Measurements from ENCODE around the gene CHD2.
A peak's percentile ranks its signal among the peaks of the same experiment; 100 is the strongest.

CHD2 gene

DNA sequence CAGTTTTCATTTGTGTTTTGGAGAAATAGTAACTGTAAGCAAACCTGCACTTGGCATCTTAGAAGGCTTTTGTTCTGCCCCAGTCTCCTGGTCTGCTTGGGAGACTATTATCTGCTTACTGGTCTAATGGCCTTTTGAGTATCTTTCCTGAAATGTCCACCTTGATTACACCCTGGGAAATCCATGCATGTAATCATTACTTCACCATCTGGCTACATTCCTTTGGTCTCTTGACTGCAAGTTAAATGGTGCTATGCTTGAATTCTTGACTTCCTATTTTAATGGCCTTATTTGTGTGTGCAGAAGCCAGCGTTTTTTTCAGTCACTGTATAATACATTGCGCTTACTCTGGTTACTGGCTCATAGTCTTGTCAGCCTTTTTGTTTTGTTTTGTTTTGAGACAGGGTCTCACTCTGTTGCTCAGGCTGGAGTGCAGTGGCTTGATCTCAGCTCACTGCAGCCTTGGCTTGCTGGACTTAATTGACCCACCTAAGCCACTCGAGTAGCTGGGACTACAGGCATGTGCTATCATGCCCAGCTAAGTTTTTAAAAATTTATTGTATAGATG is 30.0 kb downstream of the CHD2 start:
- no peak for DNase-seq (ENCODE audit: low read depth in 2 of 2)

DNA sequence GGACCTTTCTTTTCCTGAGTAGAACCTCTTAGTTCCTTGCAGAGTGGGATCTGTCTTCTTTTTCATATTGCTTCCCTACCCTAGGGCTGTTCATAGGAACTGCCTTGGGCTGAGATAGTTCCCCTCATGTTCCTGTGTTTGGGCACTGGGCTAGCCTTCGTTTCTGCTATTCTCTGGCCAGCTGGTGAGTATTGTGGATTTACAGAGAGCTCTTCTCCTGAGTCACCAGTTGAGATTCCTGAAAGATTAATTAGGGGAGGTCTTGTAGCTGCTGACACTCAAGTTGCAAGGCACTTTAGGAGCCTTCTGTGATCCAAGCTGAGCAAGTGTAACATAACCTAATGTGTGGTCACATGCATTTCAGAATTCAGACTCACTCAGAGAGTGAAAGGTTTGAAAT is 30.7 kb downstream of the CHD2 start:
- DNase-seq (ENCODE audit: low read depth in 2 of 2): no peak

DNA sequence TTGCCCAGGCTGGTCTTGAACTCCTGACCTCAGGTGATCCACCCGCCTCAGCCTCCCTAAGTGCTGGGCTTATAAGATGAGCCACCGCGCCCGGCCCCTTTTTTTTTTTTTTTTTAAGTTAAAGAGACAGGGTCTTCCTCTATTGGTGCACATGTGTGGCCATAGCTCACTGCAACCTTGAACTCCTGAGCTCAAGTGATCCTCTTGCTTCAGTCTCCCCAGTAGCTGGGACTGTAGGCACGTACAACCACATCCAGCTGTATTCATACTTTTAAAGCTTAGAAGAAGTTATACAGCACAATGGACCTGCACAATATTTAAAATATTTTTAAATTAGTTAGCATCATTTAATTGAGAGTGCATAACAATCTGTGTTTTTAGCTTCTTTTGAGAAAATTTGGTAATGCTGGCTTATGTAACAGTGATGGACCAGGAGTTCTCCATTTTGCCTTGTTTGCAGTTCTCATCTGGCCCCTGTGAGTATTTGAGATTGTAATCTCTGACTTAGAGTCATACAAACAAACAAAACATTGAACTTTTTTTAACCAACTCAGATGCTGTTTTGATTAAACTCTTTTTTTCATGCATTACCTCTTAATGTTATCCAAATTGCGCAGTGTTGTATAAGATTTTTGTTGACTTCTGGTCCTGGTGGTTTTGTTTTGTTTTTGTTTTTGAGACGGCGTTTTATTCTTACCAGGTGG is 33.0 kb downstream of the CHD2 start:
- no peak for DNase-seq (ENCODE audit: low read depth in 2 of 2)

DNA sequence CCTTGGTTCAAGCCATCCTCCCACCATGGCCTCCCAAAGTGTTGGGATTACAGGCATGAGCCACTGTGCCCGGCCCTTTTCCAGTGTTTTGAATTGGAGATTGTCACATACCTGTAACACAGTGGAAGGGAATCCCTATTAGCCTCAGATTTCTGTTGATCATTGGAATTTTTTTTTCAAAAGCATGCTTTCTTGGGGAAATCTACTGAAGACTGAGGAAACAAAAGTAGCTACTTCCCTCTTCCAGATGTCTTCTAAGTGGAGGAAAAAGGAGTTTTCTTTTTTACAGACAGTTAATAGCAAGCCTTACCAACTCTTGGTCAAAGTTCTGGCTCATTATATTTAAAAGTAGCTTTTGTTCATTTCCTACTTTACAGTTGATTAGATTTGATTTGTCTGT is 33.7 kb downstream of the CHD2 start:
- DNase-seq (ENCODE audit: low read depth in 2 of 2): no peak

DNA sequence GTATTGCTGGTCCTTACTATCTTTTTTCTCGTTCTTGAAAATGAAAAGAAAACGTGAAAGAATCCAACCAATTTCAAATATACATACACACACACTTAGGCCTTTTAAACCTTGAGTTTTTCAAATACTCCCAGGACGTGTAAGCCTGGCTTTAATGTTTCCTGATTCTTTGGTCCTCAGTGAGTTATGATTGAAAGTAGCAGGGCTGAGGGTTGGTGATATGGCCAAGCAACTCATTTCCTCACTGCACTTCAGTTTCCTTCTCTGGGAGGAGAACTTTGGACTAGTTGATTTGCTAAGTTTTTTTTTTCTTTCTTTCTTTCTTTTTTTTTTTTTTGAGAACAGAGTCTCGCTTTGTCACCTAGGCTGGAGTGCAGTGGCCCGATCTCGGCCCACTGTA is 34.6 kb downstream of the CHD2 start:
- DNase-seq (ENCODE audit: low read depth in 2 of 2): no peak

DNA sequence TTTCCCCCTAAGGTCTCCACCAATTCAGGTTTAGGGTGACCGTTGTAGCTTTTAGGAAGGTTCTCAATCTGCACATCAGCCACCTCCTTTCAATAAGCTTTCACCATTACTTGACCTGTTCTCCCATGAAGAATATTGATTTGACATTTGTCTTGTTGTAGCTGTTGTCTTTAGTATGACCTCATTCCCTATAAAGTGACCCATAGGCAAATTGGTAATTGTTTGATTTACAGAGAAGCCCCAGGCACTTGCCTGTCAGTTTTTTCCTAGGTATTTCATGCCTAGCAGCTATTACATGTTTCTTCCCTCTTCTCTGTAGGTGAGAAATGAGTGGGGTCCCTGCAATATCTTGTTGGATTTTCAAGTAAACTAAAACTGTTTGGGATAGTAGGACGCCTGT is 36.0 kb downstream of the CHD2 start:
- no peak for DNase-seq (ENCODE audit: low read depth in 2 of 2)

DNA sequence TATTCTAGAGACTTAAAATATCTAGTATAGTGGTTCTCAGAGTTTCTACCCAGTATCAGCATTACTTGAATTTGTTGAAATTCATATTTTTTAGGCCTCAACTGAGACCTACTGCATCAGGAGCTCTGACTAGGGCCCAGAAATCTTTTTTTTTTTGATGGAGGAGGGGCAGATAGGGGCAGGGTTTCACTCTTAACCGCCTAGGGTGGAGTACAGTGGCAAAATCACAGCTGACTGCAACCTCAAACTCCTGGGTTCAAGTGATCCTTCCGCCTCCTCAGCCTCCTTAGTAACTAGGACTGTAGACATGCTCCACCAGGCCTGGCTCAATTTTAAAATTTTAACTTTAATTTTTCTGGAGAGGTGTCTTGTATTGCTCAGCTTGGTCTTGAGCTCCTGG is 36.6 kb downstream of the CHD2 start:
- DNase-seq (ENCODE audit: low read depth in 2 of 2): no peak

DNA sequence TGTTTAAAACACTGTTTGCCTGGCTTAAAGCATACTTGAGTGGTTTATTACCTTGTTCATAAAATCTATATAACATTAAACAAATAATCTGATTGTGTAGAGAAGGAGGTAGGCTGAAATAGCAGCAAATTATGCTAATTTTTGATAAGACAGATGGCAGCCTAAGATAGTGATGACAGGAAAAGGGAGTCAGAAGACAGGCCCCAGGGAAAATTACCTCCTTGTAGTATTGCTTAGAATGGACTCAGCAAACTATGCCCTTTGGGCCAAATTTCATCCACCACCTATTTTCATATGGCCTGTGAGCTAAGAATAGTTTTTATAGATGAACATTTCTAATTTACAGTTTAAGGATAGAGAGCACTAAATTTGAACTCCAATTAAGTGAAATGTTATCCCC is 37.8 kb downstream of the CHD2 start:
- no peak for DNase-seq (ENCODE audit: low read depth in 2 of 2)

DNA sequence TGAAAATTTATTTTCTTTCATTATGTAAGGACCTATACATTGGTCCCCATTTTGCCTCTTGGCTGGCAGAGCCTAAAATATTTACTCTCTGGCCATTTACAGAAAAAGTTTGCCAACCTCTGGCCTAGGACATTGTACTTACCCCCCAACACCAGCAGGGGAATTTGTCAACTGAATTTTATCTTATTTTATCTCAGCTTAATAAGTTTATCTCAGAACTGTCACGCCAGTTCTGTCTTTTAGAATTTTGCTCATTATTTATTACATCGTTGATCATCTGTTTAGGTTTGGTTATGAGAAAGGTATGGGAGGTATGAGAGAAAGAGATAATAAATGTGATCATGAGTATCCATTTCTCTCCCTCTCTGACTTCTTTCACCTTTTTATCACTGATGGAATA is 38.3 kb downstream of the CHD2 start:
- DNase-seq (ENCODE audit: low read depth in 2 of 2): no peak

DNA sequence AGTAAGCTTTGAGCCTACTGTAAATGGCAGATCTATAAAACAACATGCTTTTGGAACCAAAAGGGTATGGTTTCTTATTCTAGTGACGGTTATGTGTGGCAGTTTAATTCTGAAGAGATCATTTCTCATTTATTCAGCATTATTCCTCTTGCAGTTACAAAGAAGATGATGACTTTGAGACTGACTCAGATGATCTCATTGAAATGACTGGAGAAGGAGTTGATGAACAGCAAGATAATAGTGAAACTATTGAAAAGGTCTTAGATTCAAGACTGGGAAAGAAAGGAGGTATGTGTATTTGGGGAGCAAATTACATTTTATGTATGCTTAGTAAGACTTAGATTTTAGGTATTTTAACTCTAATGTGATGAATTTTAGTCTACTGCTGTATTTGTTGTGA is 41.5 kb downstream of the CHD2 start:
- no peak for DNase-seq (ENCODE audit: low read depth in 2 of 2)

DNA sequence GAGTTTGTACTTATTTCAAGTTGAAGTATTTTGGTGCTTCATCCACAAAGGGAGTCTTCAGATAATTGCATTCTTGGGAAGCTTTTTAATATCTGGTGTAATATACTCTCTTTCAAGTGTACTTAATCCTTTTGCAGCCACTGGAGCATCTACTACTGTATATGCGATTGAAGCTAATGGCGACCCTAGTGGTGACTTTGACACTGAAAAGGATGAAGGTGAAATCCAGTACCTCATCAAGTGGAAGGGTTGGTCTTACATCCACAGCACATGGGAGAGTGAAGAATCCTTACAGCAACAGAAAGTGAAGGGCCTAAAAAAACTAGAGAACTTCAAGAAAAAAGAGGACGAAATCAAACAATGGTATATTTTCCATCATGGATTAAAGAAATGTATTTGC is 42.6 kb downstream of the CHD2 start:
- DNase-seq (ENCODE audit: low read depth in 2 of 2): no peak

DNA sequence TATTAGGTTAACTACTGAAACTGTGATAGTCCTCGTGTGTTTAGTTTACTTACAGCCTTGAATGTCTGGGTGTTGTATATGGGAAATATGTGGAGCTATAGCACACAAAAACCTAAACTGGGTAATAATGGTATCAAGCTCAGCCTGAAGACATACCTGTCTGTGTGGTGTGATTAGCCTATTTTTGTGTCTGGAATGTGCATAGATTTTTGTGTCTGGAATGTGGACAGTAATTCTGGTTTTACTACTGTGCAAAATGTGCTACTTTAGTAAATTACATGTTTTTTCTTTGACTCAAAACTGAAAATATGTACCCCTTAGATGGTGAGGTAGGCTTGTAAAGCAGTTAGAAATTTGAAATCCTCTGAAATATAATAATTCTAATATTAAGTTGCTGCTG is 43.5 kb downstream of the CHD2 start:
- DNase-seq (ENCODE audit: low read depth in 2 of 2): no peak

DNA sequence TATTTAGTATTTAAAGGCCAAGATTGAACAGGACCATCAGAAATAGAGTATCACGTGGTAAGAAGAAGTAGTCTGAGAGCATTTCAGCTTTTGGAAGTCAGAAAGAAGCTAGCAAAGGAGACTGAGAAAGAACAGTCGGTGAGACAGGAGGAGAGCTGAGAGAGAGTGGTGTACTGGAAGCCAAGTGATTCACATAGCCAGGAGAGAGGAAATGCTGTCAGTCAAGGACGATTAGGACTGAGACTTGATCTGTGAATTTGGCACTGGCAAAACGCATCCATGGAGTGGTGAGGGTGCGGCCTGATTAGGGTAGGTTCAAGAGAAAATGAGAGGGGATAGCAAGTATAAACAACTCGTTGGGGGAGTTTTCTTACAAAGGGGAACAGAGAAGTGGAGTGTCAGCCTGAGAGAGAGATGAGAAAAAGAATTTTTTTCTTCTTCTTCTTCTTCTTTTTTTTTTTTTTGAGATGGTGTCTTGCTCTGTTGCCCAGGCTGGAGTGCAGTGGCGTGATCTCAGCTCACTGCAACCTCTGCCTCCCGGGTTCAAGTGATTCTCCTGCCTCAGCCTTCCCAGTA is 44.9 kb downstream of the CHD2 start:
- DNase-seq (ENCODE audit: low read depth in 2 of 2): no peak

DNA sequence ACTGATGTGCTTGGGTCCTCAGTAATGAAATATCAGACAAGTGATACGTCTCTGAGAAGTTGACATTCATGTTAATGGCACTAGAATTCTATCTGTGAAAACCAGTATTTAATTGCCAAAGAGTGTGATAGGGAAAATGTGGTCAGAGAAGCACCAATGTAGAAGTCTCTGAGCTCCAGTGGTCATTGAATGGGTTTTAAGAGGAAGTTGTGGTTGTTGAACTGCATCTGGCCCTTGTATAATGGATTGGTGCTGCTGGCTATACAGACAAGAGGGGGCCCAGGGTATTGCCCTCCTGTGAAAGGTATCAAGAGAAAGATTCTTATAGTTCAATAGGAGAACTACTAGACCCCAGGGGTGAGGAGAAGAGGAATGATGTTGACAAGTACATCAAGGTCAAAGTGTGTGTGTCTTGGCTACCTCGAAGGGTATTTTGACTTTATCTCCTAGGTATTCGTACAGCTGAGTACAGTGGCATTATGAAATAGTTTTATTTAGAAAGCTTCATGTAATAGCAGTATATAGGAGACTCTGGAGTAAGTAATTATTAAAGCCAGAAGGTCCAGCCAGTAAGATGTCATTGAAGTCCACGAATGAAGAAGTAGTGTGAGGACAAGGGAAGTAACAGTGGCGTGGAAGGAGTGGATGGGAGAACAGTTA is 47.1 kb downstream of the CHD2 start:
- no peak for DNase-seq (ENCODE audit: low read depth in 2 of 2)

DNA sequence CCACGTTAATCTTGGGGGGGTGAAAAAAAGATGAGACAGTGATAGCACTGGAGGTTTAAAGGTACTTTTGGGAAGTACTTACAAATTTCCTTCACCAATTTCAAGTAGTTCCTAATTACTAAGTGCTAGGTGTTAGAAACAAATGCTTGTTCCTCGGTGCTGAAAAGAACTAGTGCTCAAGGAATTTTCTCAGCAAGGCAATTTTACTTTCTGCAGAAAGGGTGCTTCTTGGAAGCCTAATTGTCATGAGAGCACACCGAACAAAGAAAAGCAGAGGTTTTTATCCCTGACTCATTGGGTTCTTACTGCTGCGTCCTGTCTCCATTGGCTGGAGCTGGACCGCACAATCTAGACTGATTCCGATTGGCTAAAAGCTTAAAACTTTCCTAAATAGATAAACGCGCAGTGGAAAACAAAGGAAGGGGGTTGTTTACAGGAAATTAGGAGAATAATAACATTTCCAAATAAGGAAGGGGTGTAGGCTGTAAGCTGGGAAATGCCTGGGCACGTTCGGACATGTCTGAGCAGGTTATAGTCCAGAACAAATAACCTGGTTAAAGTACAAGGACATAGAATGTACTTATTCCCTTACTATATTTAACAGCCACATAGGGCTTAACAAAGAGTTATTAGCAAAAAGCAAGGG is 49.6 kb downstream of the CHD2 start:
- DNase-seq (ENCODE audit: low read depth in 2 of 2): no peak

DNA sequence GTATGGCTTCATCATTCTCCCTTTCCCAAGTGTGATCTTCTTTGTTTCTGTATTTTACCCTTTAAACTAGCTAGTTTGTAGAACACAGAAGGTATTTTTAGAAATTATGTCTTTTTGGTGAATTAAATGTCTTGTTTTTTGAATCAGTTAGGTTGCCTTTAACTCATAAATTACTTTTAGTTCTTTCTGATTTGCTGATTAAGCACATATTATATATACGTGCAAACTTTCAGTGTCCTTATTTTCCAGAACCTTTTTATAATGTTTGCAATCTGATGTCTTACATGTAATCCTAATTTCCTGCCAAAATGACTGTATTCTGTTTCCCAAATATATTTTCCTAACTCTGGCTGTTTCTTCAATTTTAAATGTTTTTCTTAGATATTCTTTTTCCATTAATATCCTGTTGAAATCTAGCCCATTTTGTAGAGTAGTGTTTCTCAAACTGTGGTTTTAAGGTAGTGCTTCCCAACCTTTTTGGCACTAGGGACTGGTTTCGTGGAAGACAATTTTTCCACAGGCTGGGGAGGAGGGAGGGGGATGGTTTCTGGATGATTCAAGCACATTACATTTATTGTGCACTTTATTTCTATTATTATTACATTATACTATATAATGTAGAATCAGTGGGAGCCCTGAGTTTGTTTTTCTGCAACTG is 51.8 kb downstream of the CHD2 start:
- no peak for DNase-seq (ENCODE audit: low read depth in 2 of 2)

DNA sequence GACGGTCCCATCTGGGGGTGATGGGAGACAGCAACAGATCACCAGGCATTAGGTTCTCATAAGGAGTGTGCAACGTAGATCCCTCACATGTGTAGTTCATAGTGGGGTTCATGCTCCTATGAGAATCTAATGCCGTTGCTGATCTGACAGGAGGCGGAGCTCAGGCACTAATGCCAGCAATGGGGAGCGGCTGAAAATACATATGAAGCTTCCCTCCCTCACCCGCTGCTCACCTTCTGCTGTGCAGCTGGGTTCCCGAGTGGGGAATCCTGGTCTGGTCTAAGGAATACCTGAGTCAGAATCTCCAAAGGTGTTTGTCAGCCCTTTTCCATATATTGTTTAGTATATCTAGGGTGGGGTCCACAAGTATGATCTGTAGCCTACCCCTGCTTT is 52.3 kb downstream of the CHD2 start:
- DNase-seq (ENCODE audit: low read depth in 2 of 2): no peak

DNA sequence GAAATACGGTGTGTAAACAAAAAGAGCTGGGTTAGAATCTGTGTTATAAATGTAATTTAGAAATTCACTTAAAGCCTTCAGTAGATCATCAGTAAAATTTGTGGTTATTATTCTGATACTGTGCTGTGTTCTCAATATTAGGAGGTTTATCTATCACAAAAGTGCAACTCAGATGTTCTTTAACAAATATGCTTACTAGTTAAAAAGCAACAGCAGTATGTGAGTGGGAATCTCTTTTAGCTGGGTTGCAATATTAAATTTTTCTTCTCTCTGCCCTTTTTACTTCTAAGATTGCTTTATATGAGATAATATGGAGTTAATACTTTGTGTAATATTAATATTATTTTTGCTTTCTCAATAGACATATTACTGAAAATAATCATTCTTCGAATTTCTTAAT is 53.4 kb downstream of the CHD2 start:
- no peak for DNase-seq (ENCODE audit: low read depth in 2 of 2)

DNA sequence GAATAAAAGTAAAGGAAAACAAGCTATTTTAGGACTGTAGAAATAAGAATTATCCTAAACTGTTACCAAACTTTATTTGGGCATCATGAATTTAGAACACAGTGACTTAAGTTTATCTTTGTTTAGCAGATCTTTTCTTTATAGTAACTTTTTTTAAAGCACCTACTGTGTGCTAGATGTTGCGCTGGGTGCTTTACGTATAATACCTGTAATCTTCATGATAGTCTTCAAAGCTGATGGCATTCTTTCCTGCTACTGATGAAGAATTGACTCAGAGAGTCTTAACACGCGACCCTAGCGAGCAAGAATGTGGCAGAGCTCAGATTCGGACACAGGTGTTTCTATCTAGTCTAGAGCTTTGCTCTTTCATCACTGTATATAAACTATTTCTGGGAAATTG is 53.9 kb downstream of the CHD2 start:
- DNase-seq (ENCODE audit: low read depth in 2 of 2): no peak

DNA sequence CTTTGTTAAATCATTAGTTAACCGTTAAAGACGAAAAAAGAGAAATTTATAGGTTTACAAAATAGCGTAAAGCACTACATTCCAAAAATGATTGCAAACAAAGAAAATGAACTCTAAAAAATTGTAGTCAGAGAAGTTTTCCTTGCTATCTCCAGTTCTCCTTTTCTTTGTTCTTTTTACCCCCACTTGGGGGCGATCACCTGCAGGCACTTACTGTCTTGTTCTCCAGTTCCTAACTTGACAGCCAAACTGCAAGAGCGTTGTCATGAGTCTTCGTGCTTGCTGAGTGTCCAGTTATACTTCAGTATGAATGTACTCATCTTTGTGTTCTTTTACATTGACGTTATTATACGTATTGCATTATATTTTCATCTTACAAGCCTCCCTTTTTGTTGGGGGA is 54.5 kb downstream of the CHD2 start:
- DNase-seq (ENCODE audit: low read depth in 2 of 2): no peak

DNA sequence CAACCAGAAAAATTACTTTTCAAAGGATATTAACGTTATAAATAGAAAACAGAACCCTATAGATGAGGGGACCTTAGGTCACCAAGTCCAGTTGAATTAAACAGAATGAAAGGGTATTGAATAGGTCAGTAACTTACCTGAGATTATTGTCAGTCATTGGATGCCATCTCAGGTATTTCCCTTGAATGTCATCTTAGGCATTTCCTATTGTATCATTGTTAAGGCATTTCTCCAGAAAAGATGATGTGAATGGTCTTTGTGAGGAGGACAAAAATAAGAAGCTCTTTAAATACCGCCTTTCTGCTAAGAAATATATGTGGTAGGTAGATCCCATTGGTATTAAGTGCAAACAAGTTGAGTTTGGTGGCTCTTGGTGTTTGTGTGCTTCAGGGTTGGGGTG is 55.6 kb downstream of the CHD2 start:
- no peak for DNase-seq (ENCODE audit: low read depth in 2 of 2)

DNA sequence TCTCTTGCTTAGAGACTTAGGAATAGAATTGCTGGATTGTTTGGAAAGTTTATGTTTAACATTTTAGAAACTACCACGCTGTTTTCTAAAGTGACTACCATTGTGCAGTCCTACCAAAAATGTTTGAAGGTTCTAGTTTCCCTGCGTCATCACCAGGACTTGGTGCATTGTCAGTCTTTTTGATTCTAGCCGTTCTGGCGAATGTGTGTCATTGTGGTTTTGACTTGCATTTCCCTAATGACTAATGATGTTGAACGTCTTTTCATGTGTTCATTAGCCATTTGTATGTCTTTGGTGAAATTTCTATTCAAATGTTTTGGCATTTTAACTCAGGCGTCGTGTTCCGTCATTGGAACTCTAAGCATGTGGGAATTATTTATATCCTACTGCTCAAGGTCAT is 58.0 kb downstream of the CHD2 start:
- peak; percentile 6 to 55 for DNase-seq (ENCODE audit: low read depth in 2 of 2)
